OCI-LY3 (cell line): ENCODE data around the gene THRAP3.

ENCODE experiments used
- H2AFZ ChIP-seq: fragments of 200-600, 300-600 bp; shearing (Covaris generic); 2 replicates; pipeline ENCODE4 v1.6.0; 2014; ENCODE audit warnings: antibody characterized with exemption, low read depth, low read length
- H3K27ac ChIP-seq: fragments of 200-600, 300-600 bp; sonication (generic); 2 replicates; pipeline ENCODE4 v1.5.1; 2014; ENCODE audit warnings: mild to moderate bottlenecking, low read length, moderate library complexity, mixed read lengths
- H3K27me3 ChIP-seq: fragments of 200-600, 300-600 bp; sonication (generic); 2 replicates; pipeline ENCODE4 v1.6.1; 2014; ENCODE audit warnings: low read depth, low read length, mixed read lengths
- H3K36me3 ChIP-seq: fragments of 200-600, 300-600 bp; sonication (generic); replicated peaks from 2 replicates; pipeline ENCODE3; 2014; ENCODE audit warnings: low read depth, low read length, mixed read lengths
- H3K4me1 ChIP-seq: fragments of 300-600, 200-600 bp; sonication (generic); 2 replicates; pipeline ENCODE4 v1.6.1; 2014; ENCODE audit warnings: low read length, mixed read lengths
- H3K4me2 ChIP-seq: fragments of 200-600, 300-600 bp; sonication (generic); 2 replicates; pipeline ENCODE4 v1.6.1; 2014; ENCODE audit warnings: low read length, mixed read lengths
- H3K4me3 ChIP-seq: fragments of 300-600, 200-600 bp; sonication (generic); 2 replicates; pipeline ENCODE4 v1.5.1; 2014; ENCODE audit warnings: antibody characterized with exemption, mild to moderate bottlenecking, low read length, moderate library complexity
- H3K79me2 ChIP-seq: fragments of 300-600, 200-600 bp; shearing (Covaris generic); 2 replicates; pipeline ENCODE4 v1.6.1; 2014; ENCODE audit warnings: mild to moderate bottlenecking, low read length, mixed read lengths
- H3K9ac ChIP-seq: fragments of 300-600, 200-600 bp; shearing (Covaris generic); 2 replicates; pipeline ENCODE4 v1.6.0; 2014; ENCODE audit warnings: mild to moderate bottlenecking, low read length, moderate library complexity
- H3K9me3 ChIP-seq: fragments of 200-600, 300-600 bp; shearing (Covaris generic); 2 replicates; pipeline ENCODE4 v1.6.1; 2014; ENCODE audit warnings: low read length, mixed read lengths; ENCODE audit not compliant: insufficient read depth
- H4K20me1 ChIP-seq: fragments of 200-600, 300-600 bp; sonication (generic); 2 replicates; pipeline ENCODE4 v1.6.1; 2016; ENCODE audit warnings: low read length, mixed read lengths; ENCODE audit not compliant: insufficient read depth
- CTCF ChIP-seq: fragments of 200-600, 300-600 bp; sonication (generic); IDR thresholded peaks from 2 replicates; pipeline ENCODE4 v1.5.1; 2014; ENCODE audit warnings: antibody characterized with exemption, low read length, low read depth
- EZH2phosphoT487 ChIP-seq: fragments of 200-600 bp; shearing (Covaris generic); IDR thresholded peaks from 2 replicates; pipeline ENCODE4 v1.6.1; 2018; ENCODE audit warnings: antibody characterized with exemption, mixed run types, low read depth

Gene THRAP3

GRCh38 chr1:36339215-36339614 lies 115.0 kb downstream of the THRAP3 start:
- Histone ChIP-seq H3K27ac (no peak overlapping the region), H3K4me1 (no peaks in the 10 kb centered on the region), H3K4me3 (no peak overlapping the region), H4K20me1 (no peaks in the 10 kb centered on the region), H3K36me3 (no peaks in the 10 kb centered on the region), H3K4me2 (no peak overlapping the region), H3K79me2 (no peaks in the 10 kb centered on the region), H3K9me3 (no peaks in the 10 kb centered on the region), H3K9ac (no peak overlapping the region), H3K27me3 (0 out of 2 replicates have a peak, but pooled peaks cover 4% of the 10 kb centered on the region), H2AFZ (no peak overlapping the region)
- TF ChIP-seq EZH2phosphoT487 (no peak), CTCF (no peak)

DNA sequence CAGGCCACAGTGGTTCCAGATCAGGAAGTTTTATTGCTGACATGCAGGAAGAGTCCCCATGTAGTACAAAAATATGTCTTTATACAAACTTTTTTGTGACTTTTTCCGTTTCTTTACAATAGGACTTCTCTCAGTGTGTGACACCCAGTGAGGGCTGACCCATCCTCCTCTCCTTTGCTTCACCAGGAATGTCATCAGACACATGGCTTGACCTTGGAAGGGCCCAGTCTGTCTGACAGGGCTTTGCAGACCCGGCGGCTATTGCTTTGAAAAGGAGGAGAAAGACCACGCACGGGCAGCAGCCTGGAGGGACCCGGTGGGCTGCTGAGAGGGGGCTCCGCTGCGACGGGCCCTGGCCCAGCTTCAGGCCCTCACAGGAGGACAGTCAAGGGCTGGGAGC lies 115.4 kb downstream of the THRAP3 start:
- Histone ChIP-seq H4K20me1 (no peaks in the 10 kb centered on the region), H3K4me3 (no peak overlapping the region), H3K4me1 (no peaks in the 10 kb centered on the region), H3K9me3 (no peaks in the 10 kb centered on the region), H3K27me3 (0 out of 2 replicates have a peak, but pooled peaks cover 4% of the 10 kb centered on the region), H3K4me2 (no peak overlapping the region), H3K27ac (no peak overlapping the region), H3K9ac (no peak overlapping the region), H2AFZ (no peak overlapping the region), H3K36me3 (no peaks in the 10 kb centered on the region), H3K79me2 (no peaks in the 10 kb centered on the region)
- TF ChIP-seq EZH2phosphoT487 (no peak), CTCF (no peak)

DNA sequence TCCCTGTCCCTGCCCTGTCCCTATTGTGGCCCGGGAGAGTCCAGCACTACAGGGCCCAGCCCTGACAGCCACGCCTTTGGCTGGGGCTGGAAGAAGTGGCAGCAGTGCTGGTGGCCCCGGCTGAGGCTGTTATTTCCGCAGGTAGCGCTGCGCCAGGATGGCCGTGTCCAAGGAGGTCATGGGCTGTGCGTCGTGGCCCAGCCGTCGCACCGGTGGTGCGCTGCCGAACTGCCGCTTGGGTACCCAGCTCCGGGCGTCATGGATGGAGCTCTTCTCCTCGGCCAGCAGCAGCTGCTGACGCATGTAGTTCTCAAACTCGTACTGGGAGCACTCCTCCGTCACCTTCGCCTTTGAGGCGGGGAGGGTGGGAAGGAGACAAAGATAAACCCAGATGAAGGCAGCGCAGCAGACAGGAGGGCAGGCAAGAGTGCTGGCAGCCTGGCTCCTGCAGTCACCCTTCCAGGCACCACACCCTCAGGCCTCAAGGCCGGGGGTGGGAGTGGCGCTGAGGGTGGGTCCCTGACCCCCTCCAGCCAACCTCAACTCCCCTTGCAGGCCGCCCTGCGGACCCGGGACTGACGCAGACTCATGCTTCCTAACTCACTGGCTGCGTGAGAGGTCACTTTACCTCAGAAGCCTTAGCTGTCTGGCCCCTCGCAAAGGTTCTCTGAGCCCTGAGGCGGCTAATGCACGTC lies 117.5 kb downstream of the THRAP3 start:
- Histone ChIP-seq H2AFZ (no peak overlapping the region), H4K20me1 (no peaks in the 10 kb centered on the region), H3K4me3 (no peak overlapping the region), H3K27me3 (no peaks in the 10 kb centered on the region), H3K4me1 (no peaks in the 10 kb centered on the region), H3K27ac (no peak overlapping the region), H3K4me2 (no peak overlapping the region), H3K9me3 (no peaks in the 10 kb centered on the region), H3K9ac (no peak overlapping the region), H3K36me3 (no peaks in the 10 kb centered on the region), H3K79me2 (no peaks in the 10 kb centered on the region)
- TF ChIP-seq EZH2phosphoT487 (no peak), CTCF (no peak)

- Histone ChIP-seq H3K9me3 (no peaks in the 10 kb centered on the region), H3K4me2 (no peak overlapping the region), H2AFZ (no peak overlapping the region), H3K4me3 (no peak overlapping the region), H4K20me1 (no peaks in the 10 kb centered on the region), H3K79me2 (no peaks in the 10 kb centered on the region), H3K27me3 (no peaks in the 10 kb centered on the region), H3K4me1 (no peaks in the 10 kb centered on the region), H3K36me3 (no peaks in the 10 kb centered on the region), H3K27ac (no peak overlapping the region), H3K9ac (no peak overlapping the region)
- TF ChIP-seq CTCF = peak; percentile 74
- TF ChIP-seq EZH2phosphoT487 = no peak
Observed at GRCh38 chr1:36342426-36343185, 118.4 kb downstream of the THRAP3 start.
